Jurkat, Clone E6-1 (cell line): ENCODE measurements around the gene XPNPEP1.

Experiments
- DNase-seq: peaks from one replicate; pipeline ENCODE4 v3.0.0-alpha.2; 2011; ENCODE audit warnings: low read depth, low spot score
- H3K4me3 ChIP-seq: 2 replicates; pipeline ENCODE4 v1.5.1; 2011; ENCODE audit warnings: mild to moderate bottlenecking, low read length, control low read depth, moderate library complexity

Gene XPNPEP1

DNA sequence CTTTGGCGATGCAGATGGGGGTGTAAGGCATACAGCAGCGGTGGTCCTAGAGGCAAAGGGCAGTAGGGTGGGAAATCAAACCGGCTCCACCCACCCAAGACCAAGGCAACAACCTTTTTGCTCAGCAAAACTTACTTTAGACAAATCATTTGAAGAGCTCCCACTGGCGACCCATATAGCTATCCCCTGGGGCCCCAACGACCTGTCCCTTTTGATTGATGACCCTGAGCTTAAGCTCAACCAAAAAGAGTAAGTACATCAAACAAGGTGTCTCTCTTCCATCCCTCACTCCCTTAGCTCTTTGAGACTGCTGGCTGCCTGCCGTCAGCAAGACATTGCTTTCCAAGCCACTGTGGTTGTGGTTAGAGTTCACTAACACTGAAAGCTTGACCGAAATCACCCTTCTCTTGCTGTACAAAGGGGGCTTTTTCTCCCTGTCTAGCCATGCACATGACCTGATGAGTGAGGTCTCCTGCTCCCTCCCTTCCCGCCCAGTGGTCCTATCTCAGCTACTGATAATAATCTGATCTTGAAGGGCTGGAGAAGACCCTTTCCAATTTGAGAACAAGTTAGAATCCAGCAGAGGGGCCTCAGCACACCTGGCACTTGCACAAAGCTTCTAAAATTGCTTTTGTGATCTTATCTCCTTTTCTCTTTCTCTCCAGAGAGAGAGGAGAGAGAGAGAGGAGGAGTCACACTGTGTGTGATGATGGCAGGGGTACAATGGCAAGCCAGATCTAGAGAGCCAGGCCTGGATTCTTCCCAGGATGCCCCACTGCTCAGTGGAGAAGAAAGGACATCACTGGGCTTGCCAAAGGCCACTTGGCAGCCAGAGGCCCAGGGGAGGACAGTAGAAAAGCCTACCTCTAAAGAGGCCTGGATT is 42.2 kb downstream of the XPNPEP1 start:
- peak; percentile 23 for DNase-seq

DNA sequence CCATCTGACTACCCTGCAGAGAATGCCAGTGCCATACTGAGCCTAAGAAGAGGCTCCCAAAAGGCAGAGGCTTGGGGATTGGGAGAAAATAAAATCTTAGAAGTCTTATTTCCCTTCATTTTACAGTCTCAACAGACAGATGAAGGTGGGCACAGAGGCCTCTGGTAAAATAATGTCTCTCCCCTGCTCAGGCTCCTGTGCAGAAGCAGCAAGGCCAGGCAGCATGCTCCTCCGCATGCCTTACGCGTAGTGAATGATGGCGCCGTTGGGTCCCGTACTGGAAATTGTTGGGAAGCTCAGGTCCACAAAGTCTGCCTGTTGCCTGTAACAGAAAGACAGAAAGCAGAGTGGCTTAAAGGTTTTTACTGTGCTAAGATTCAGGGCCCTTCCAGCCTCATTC is 45.8 kb downstream of the XPNPEP1 start:
- H3K4me3 ChIP-seq, result no peak overlapping the region
- no peak for DNase-seq

More for the DNA sequence above, 42.2 kb downstream of the XPNPEP1 start:
- H3K4me3 ChIP-seq, result no peak overlapping the region

DNA sequence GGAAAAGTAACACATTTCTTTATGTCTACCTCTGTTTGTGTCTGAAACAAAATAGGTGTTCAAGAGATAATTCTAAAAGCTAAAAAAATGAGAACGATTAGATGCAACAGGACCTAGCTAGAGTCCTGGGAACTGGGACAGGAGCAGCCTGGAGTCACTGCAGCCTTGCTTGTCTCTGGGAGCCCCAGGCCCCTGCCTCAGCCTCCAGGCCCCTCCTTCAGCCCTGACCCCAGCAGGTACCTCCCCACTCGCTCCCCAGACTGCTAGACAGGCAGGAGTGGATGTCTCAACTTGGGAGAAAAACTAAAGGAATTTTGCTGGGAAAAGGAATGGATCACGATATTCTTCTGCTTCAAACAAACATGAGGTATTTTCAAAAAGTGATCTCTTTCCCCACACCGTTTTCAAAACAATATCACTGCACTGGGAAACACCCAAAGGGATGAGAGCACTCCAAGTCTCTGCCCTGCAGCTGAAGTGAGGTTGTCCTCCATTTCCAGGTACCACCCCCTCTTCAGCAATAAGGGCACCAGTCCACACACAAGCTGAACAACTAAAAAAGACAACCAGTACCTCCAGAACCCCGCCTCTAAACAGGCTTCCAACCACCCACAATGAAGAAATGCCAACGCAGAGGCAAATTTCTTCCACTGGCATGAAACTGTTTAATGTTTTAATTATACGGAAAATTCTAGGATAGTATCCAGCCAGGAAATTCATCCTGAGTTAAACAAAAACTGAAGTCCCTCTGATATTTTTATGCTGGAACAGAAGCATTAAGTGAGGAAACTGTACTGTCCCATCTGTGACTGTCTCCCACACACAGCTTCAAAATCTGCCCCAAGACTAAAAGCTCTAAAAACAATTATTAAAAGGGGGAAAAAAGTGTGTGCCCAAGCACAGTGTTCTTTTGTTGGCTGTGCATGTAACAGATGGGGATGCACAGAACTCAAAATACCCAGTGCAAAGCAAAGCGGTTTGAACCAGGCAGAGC is 47.2 kb downstream of the XPNPEP1 start:
- DNase-seq, result no peak
- H3K4me3 ChIP-seq, result no peak overlapping the region

DNA sequence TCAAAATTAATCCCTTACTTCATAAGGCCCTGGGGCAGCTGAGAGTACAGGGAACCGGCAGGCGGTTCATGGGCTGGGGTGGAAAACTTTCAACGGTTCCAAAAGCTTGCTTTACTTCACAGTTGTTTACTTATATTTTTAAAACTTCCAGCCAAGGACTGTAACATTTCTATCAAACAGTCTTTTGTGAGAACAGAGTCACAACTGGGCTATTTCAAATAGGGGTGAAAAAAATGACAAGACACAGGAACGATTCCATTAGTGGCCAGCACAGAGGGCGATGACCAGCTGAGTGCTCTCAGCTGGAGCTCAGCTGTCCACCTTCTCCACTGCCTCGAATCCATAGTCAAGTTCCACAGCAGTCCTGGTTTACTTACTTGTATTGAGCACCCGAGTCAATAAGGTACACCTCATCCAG is 48.2 kb downstream of the XPNPEP1 start:
- no peak overlapping the region for H3K4me3 ChIP-seq
- DNase-seq, result no peak

DNA sequence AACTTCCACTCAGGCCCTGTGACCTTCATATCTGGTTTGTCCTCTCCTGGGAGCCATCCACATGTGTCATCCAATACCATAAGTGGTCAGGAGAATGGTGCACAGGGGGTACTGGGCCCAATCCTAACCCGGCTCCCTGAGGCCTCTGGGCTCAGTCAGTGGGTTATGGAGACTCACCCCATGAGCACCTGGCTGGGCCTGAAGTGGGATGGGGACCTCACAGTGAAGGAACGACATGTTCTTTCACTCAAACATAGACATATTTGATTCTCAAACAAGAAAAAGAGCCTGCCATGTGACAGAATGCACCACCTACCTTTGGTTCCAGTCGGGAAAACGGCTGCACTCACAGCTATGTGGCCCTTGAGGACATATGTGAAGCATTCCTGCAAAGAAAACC is 51.8 kb downstream of the XPNPEP1 start:
- H3K4me3 ChIP-seq, result no peak overlapping the region
- no peak for DNase-seq

DNA sequence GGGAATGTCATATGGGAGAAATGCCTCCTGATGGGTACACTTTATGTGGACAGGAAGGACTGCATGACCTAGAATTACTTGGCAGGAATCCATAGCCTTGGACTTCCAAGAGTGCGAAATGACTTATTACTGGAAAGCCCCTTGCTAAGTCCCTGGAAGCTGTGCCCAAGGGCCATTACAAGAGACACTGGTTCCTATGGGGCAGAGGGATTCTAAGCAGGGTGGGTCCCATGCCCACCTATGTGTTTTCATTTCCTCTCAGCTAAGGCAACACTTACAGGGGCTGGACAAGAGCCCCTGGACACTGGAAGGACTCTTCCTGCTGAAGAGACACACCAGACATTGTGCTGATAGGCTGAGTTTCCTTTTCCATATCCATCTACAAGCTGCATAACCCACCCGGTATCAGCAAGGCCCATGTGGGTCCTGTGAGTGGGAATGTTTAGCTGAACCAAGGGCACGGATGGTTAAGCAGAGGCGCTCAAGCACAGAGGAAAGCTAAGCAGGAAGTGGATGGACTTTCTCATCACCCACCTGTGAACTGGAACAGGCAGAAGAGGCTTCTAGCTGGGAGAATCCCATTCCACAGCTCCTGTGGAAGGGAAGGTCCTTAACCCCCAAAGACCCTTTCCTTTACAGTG is 56.2 kb downstream of the XPNPEP1 start:
- DNase-seq, result no peak
- no peak overlapping the region for H3K4me3 ChIP-seq

DNA sequence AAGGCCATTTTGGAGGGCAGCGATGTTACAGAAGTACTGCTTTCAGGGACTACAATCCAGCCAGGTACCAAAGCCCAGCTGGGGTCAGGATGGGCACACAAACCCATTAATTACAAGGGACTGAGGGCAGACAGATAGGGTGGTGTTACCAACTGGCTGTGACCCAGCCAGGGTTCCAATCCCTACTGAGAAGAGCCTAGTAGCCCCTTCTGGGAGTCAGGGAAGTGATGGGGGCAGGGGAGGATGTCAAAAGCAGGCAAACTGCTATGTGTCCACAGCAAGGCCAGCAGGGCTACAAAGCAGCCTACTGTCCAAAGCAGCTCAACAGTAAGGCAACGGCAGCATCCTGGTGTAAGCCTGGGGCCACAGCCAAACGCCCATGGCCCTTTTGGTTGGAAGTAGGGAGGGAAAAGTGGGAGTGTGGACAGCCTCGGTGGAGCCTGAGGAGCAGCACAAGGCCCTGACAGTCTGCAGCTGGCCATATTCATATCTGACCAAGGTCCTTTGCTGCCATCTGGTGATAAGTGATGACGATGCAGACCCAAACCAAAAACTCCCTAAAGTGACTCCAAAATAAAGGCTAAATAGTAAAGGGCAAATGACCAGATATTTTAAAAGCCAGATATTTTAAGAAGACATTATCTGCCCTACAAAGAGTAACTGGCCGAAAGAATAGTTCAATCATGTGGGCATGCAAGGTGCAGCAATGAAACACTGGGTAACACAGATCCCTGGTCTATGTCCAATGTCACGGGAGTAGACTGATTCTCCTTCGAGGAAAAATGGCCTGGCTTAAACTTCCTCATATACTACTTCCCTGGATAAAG is 56.9 kb downstream of the XPNPEP1 start:
- H3K4me3 ChIP-seq, result no peak overlapping the region
- no peak for DNase-seq

DNA sequence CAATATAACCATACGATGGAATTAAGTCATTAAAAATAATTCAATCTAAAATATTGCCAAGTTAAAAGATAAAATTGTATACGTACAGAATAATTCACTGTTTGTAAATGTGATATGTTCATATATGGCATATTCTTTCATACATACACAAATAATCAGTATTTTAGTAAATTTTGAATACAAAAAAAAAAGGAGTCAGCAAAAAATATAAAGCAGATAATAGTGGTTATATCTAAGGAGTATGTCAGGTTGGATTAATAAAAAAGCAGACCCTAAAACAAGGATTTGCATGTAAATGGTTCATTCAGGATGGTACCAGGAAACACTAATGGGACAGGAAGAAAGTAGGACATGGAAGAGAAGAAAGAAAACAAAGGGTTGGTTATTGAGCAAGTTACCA is 59.5 kb downstream of the XPNPEP1 start:
- no peak for DNase-seq
- no peak overlapping the region for H3K4me3 ChIP-seq

DNA sequence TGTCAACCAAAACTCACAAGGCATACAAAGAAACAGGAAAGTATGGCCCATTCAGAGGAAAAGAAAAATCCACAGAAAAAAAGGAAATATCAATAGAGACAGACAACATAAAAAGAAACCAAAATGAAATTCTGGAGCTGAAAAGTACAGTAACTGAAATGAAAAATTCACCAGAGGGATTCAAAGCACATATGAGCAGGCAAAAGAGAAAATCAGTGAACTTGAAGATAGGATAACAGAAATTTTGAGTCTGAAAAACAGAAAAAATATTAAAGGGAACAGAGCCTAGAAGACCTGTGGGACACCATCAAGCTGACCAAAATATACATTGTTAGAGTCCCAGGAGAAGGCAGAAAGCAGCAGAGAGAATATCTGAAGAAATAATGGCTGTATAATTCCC is 60.6 kb downstream of the XPNPEP1 start:
- DNase-seq, result no peak
- H3K4me3 ChIP-seq, result no peak overlapping the region

DNA sequence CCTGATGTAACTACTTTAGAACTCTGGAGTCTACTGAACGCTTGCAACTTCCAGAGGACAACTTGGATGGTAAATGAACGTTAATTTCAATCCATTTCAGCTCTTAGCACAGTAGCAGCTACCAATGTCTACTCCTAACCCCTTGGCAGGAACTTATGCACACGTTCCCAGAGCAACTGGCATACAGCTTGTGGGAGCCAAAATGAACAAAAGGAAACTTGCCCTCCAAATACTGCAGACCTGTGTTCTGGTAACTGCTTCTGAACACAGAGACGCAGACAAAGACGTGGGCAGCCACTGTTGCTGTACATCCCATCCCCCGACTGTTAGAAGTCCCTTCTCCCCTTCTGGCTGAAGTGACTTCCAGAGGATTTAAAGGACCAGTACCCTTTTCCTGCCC is 61.3 kb downstream of the XPNPEP1 start:
- DNase-seq, result no peak
- H3K4me3 ChIP-seq, result no peak overlapping the region

DNA sequence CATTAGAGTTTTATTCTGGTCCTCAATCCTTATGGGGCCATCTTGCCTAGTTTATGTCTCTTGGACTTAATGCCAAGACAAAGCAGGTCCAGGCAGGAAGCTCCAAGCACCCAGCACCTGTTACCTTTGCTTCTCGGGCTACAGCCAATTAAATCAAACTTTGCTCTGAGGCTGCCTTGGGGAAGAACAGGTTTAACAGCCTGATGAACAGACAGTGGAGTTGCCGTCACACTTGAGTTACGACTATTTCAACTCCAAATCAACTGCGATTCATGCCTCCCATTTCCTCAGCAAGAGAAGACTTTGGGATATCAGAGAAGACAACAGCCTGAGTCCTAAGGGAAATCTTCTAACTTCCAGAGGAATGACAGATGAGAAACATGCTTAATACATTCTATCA is 62.2 kb downstream of the XPNPEP1 start:
- no peak overlapping the region for H3K4me3 ChIP-seq
- DNase-seq, result no peak

DNA sequence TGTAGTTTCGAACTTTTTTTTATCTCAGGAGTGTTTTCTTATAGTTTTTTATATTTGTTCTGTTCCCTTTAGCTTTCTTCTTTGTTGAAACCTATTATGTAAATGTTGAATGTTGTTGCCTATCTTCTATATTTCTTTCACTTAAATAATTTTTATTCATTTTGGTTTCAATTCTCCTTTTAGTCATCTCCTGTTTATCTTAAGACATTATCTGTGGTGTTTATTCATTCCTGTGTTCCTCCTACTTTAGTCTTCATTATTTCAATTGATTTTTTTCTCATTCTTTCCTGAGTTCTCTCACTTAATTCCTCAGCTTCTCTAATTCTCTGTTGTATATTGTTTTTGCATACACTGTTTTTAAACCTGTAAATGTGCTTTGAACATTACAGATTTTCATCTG is 64.1 kb downstream of the XPNPEP1 start:
- H3K4me3 ChIP-seq, result no peak overlapping the region
- no peak for DNase-seq

DNA sequence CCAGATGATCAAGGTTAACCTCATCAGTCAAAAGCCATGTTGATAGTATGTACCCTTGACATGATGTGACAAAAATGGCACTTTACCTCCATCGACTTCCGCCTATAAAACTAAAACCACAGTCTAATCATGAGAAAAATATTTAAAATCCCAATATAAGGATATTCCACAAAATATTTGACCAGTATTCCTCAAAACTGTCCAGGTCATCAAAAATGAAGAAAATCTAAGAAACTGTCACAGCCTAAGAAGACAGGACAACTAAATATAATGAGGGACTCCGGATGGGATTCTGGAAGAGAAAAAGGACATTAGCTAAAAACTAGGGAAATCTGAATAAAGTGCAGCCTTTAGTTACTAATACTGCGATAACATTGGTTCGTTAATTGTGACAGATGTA is 67.6 kb downstream of the XPNPEP1 start:
- no peak for DNase-seq
- no peak overlapping the region for H3K4me3 ChIP-seq

DNA sequence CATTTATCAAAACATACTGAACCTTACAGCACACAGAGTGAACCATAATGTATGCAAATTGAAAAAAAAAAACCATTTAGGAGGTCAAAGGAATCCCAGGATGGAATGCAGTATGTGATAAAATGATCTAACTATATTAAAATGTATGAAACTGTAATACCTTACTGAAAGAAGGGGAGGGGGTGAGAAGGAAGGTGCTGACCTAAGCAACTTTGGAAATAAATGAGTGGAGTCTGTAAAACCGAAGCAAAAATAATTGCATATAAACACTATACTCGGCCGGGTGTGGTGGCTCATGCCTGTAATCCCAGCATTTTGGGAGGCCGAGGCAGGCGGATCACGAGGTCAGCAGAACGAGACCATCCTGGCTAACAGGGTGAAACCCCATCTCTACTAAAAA is 69.4 kb downstream of the XPNPEP1 start:
- DNase-seq, result no peak
- no peak overlapping the region for H3K4me3 ChIP-seq

DNA sequence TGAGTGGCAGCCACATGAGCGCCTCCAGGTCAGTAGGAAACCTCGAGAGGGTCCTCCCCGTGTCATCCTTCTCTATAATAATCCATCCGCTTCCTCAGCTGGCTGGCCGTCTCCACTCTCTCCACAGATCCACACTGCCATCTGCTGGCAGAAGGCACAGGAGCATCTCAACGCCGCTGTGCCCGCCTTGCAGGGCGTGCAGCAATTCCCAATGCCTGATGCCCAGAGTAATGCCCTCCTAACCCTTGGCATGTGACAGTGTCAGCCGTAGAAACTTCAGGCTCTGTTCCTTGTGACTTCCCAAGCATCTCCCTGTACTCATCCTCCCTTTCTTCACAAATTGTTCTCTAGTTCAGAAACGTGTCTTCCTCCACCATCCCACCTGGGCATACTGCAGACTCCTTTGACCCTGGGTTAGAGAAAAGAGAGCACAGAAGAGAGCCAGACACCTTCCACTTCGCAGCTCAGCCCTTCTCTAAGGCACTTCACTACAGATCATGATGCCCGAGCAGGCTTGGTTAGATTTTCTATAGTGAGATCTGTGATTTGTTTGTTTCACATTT is 70.8 kb downstream of the XPNPEP1 start:
- H3K4me3 ChIP-seq, result no peak overlapping the region
- DNase-seq, result peak; percentile 49

DNA sequence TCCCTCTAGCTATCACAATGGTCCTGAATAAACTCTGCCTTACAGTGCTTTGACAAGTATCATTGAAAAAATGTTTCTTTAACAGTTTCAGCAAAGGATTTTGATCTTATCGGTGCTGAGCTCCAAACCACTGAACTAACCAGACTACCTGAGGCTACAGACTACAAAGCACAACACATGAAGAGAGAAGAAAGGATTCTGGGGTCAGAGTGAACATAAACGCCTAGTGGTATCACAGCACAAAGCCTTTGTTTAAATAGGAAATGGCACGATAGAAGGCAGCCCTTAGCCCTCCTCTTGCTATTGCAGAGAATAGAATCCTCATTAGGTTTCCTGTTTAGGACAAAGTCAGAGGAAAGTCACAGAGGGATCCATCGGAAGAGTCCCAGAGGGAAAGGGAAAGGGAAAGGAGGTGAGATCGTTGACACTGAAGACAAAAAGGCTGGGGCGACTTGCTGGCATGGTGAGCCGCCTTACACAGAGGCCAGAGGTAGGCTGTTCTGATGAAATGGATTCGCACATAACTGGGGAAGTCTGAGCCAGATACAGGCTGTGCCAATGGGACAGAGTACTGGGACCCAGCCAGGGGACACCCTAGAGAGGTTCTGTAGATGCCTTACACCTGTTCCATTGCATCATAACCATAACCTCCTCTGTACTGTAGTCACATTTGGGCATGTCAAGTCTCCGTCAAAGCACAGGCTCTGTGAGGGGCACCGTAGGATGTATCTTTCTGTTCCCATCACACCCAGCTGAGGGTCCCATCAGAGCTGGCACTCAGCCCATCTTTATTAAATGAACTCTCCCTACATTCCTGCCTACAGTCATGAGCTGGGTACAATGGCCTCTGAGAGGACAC is 71.5 kb downstream of the XPNPEP1 start:
- peak; percentile 67 for DNase-seq
- no peak overlapping the region for H3K4me3 ChIP-seq

DNA sequence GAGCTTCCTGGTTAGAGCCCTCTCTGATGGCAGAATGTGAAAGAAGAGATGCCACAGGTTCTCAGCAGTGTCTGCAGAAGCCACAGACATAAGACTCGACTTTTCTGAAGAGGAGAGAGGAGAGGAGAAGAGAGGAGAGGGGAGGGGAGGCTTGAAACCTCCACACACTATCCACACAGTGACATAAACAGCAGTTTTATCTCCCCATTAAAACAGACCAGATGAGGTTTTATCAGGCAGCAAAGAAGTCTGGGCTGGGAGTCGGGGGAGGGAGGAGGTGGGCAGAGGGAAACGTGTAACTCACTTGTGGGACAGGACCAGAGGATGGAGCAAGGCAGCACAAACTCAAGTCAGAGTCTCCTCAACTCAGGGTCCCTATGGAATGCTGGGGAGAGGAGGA is 76.5 kb downstream of the XPNPEP1 start:
- H3K4me3 ChIP-seq, result no peak overlapping the region
- DNase-seq, result no peak

DNA sequence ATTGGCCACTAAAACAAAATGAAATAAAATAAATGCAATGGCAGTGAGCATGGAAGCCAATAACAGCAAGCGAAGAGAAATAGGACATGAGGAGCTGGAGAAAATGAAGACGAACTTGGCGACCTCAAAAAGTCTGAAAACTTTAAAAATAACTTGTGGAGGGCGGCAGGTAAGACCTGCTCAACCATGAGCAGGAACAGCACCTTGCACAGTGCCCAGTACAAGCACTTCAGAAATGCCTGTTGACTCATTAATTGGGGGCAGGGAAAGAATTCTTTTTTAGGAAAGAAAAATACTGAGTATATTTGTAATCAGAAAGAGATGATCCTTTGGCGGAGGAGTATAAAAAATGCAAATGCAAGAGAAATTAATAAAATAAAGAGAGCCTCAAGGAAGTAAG is 78.0 kb downstream of the XPNPEP1 start:
- H3K4me3 ChIP-seq, result no peak overlapping the region
- no peak for DNase-seq
